WTC11 (cell line): ENCODE measurements around the gene TEAD1. TPM values are rescaled to one million over a fixed set of nuclear protein-coding genes. Genes with fewer than 3 reads are reported as not detected.

ENCODE experiments used
- ATAC-seq: fragments of 200-7000 bp; cut with Tn5 transposase; 2 replicates; pipeline ENCODE4 v1.10.0; 2021; ENCODE audit warnings: mild to moderate bottlenecking, moderate library complexity
- CTCF ChIA-PET: fragments of 300-600 bp; sonication (Branson Sonifier 250); formaldehyde crosslinking; loops from one replicate; lab custom pipeline; 2021; ENCODE audit warnings: antibody characterized with exemption; lab: Charles Lee
- POLR2A ChIA-PET: fragments of 350-600 bp; sonication (Branson Sonifier 250); formaldehyde crosslinking; loops from one replicate; lab custom pipeline; 2021; ENCODE audit warnings: antibody characterized with exemption; lab: Charles Lee
- DNase-seq: peaks from one replicate; pipeline ENCODE4 v3.0.0; 2021; ENCODE audit warnings: low spot score
- H3K27ac Mint-ChIP-seq: 2 replicates; pipeline ENCODE4 v1.8.0; 2021; ENCODE audit warnings: mixed read lengths
- H3K27me3 Mint-ChIP-seq: 2 replicates; pipeline ENCODE4 v1.8.0; 2021; ENCODE audit warnings: low read depth, mild to moderate bottlenecking, moderate library complexity, mixed read lengths
- H3K36me3 Mint-ChIP-seq: 2 replicates; pipeline ENCODE4 v1.8.0; 2021; ENCODE audit warnings: mixed read lengths
- H3K4me1 Mint-ChIP-seq: 2 replicates; pipeline ENCODE4 v1.8.0; 2022; ENCODE audit warnings: mixed read lengths
- H3K4me3 Mint-ChIP-seq: 2 replicates; pipeline ENCODE4 v1.8.0; 2021; ENCODE audit warnings: mild to moderate bottlenecking, moderate library complexity, mixed read lengths
- H3K9me3 Mint-ChIP-seq: 2 replicates; pipeline ENCODE4 v1.8.0; 2021; ENCODE audit warnings: mixed read lengths
- AR ChIP-seq: fragments of 250-450 bp; sonication (Bioruptor Pico); IDR thresholded peaks from 2 replicates; pipeline ENCODE4 v1.9.0; 2021; ENCODE audit warnings: mild to moderate bottlenecking
- CBFB ChIP-seq: sonication (generic); formaldehyde crosslinking; IDR thresholded peaks from 2 replicates; pipeline ENCODE4 v1.8.1; 2022; ENCODE audit warnings: mild to moderate bottlenecking, low read depth, missing genetic modification reagents
- ESRRA ChIP-seq: sonication (generic); formaldehyde crosslinking; IDR thresholded peaks from 2 replicates; pipeline ENCODE4 v1.8.1; 2022; ENCODE audit warnings: mild to moderate bottlenecking, missing genetic modification reagents, borderline replicate concordance
- GRHL2 ChIP-seq: fragments of 250-450 bp; sonication (Bioruptor Pico); IDR thresholded peaks from 2 replicates; pipeline ENCODE4 v1.8.0; 2022; ENCODE audit warnings: mild to moderate bottlenecking, moderate library complexity; ENCODE audit not compliant: insufficient replicate concordance, severe bottlenecking
- HMGA2 ChIP-seq: fragments of 250-450 bp; sonication (Bioruptor Pico); IDR thresholded peaks from 2 replicates; pipeline ENCODE4 v1.4.0; 2021; ENCODE audit warnings: mild to moderate bottlenecking, moderate library complexity
- IRF2 ChIP-seq: sonication (generic); formaldehyde crosslinking; IDR thresholded peaks from 2 replicates; pipeline ENCODE4 v1.8.0; 2022; ENCODE audit warnings: low read depth, missing genetic modification reagents, borderline replicate concordance
- MXD4 ChIP-seq: fragments of 250-450 bp; sonication (Bioruptor Pico); IDR thresholded peaks from 2 replicates; pipeline ENCODE4 v1.8.0; 2021; ENCODE audit warnings: mild to moderate bottlenecking, moderate library complexity, borderline replicate concordance
- NFATC4 ChIP-seq: fragments of 250-450 bp; sonication (Bioruptor Pico); IDR thresholded peaks from 2 replicates; pipeline ENCODE4 v1.9.0; 2021; ENCODE audit warnings: mild to moderate bottlenecking
- NFYB ChIP-seq: sonication (generic); formaldehyde crosslinking; conservative IDR thresholded peaks from 2 replicates; pipeline ENCODE4 v1.8.0; 2022; ENCODE audit warnings: low read depth, missing genetic modification reagents
- NR1H2 ChIP-seq: sonication (generic); formaldehyde crosslinking; IDR thresholded peaks from 2 replicates; pipeline ENCODE4 v1.9.0; 2021; ENCODE audit warnings: mild to moderate bottlenecking, moderate library complexity, missing genetic modification reagents
- OVOL2 ChIP-seq: fragments of 250-450 bp; sonication (Bioruptor Pico); IDR thresholded peaks from 2 replicates; pipeline ENCODE4 v1.9.0; 2021; ENCODE audit warnings: mild to moderate bottlenecking, borderline replicate concordance
- RELA ChIP-seq: sonication (generic); formaldehyde crosslinking; IDR thresholded peaks from 2 replicates; pipeline ENCODE4 v1.8.1; 2022; ENCODE audit warnings: missing genetic modification reagents, mild to moderate bottlenecking, borderline replicate concordance
- RORB ChIP-seq: fragments of 250-450 bp; sonication (Bioruptor Pico); IDR thresholded peaks from 2 replicates; pipeline ENCODE4 v1.9.0; 2021; ENCODE audit warnings: mild to moderate bottlenecking
- SMAD3 ChIP-seq: sonication (generic); formaldehyde crosslinking; IDR thresholded peaks from 2 replicates; pipeline ENCODE4 v1.8.0; 2022; ENCODE audit warnings: missing genetic modification reagents, mild to moderate bottlenecking, borderline replicate concordance
- SOX15 ChIP-seq: fragments of 250-450 bp; sonication (Bioruptor Pico); IDR thresholded peaks from 2 replicates; pipeline ENCODE4 v1.9.0; 2021; ENCODE audit warnings: mild to moderate bottlenecking
- TCF7 ChIP-seq: sonication (generic); formaldehyde crosslinking; IDR thresholded peaks from 2 replicates; pipeline ENCODE4 v1.8.0; 2022; ENCODE audit warnings: mild to moderate bottlenecking, low read depth, missing genetic modification reagents, moderate library complexity
- TEAD4 ChIP-seq: sonication (generic); formaldehyde crosslinking; IDR thresholded peaks from 2 replicates; pipeline ENCODE4 v1.8.0; 2022; ENCODE audit warnings: mild to moderate bottlenecking, missing genetic modification reagents
- USF1 ChIP-seq: sonication (generic); formaldehyde crosslinking; IDR thresholded peaks from 2 replicates; pipeline ENCODE4 v1.8.0; 2022; ENCODE audit warnings: mild to moderate bottlenecking, missing genetic modification reagents
- ZNF138 ChIP-seq: sonication (generic); formaldehyde crosslinking; conservative IDR thresholded peaks from 2 replicates; pipeline ENCODE4 v1.8.1; 2022; ENCODE audit warnings: mild to moderate bottlenecking, moderate library complexity, missing genetic modification reagents
- ZNF263 ChIP-seq: sonication (generic); formaldehyde crosslinking; IDR thresholded peaks from 2 replicates; pipeline ENCODE4 v1.8.1; 2022; ENCODE audit warnings: low read depth, mild to moderate bottlenecking, moderate library complexity, missing genetic modification reagents
- ZNF317 ChIP-seq: sonication (generic); formaldehyde crosslinking; IDR thresholded peaks from 2 replicates; pipeline ENCODE4 v1.8.1; 2023; ENCODE audit warnings: low read depth, mild to moderate bottlenecking, moderate library complexity, missing genetic modification reagents, borderline replicate concordance
- total RNA-seq: library from RNA; stranded (reverse); gene quantifications from 3 replicates; pipeline ENCODE4 v1.2.3, GENCODE V29; 2021
- TF ChIP-seq, protein P1 (sequence below): sonication (generic); formaldehyde crosslinking; IDR thresholded peaks from 2 replicates; pipeline ENCODE4 v1.8.1; 2022; ENCODE audit warnings: mild to moderate bottlenecking, moderate library complexity, missing genetic modification reagents
- TF ChIP-seq, protein P2 (sequence below): sonication (generic); formaldehyde crosslinking; IDR thresholded peaks from 2 replicates; pipeline ENCODE4 v1.8.1; 2022; ENCODE audit warnings: missing genetic modification reagents, borderline replicate concordance
- TF ChIP-seq, protein P3 (sequence below): sonication (generic); formaldehyde crosslinking; IDR thresholded peaks from 2 replicates; pipeline ENCODE4 v1.8.0; 2022; ENCODE audit warnings: mild to moderate bottlenecking, missing genetic modification reagents

The TEAD1 gene
- total RNA-seq, 1 experiment from 2014 or later = 79.9 TPM

DNA sequence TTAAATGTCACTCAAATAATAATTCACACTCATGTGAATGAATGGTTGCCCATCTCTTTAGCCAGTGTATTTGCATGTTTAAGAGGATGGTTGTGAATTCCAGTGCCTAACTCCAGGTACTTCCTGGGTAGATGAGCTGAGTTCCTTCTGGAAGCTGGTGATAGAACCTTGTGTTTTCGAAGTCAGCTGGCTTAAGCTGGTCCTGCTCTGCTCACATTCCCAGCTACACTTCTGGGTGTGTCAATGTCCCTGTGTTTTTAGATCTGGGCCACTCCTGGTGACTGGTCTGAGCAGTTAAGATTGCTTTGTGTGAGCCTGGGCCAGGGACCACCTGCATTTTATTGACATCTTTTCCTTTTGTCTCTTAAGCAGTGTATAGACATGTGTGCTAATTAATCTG lies 10.6 kb downstream of the TEAD1 start:
- Mint-ChIP-seq H3K4me1 (peaks cover 98% of the 10 kb centered on the region), H3K27me3 (peaks cover 33% of the 10 kb centered on the region), H3K9me3 (no peaks in the 10 kb centered on the region), H3K4me3 (peak overlapping the region; percentile 28), H3K27ac (no peak overlapping the region), H3K36me3 (peaks cover 4% of the 10 kb centered on the region; the same call in 1 of the 2 replicates)
- CTCF ChIA-PET = interaction anchor here (0.9 to 1.7 kb wide), 6 partner anchors 10 to 396 kb away, joined by 3 to 8 read pairs (median 4); no protein-coding TSS in a partner anchor
- DNase-seq (no peak), ATAC-seq (no peak)
- POLR2A ChIA-PET = interaction anchor here (0.9 kb wide), 1 partner anchor 11 kb away, joined by 4 read pairs; the partner anchor contains the start of gene TEAD1
- TF ChIP-seq OVOL2 (no peak), SOX15 (CRISPR knock-in tag) (no peak), TCF7 (no peak), GRHL2 (CRISPR knock-in tag) (no peak)
- TF ChIP-seq, protein P1, sequence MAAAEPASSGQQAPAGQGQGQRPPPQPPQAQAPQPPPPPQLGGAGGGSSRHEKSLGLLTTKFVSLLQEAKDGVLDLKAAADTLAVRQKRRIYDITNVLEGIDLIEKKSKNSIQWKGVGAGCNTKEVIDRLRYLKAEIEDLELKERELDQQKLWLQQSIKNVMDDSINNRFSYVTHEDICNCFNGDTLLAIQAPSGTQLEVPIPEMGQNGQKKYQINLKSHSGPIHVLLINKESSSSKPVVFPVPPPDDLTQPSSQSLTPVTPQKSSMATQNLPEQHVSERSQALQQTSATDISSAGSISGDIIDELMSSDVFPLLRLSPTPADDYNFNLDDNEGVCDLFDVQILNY (CRISPR knock-in tag) = no peak
- TF ChIP-seq, protein P2, sequence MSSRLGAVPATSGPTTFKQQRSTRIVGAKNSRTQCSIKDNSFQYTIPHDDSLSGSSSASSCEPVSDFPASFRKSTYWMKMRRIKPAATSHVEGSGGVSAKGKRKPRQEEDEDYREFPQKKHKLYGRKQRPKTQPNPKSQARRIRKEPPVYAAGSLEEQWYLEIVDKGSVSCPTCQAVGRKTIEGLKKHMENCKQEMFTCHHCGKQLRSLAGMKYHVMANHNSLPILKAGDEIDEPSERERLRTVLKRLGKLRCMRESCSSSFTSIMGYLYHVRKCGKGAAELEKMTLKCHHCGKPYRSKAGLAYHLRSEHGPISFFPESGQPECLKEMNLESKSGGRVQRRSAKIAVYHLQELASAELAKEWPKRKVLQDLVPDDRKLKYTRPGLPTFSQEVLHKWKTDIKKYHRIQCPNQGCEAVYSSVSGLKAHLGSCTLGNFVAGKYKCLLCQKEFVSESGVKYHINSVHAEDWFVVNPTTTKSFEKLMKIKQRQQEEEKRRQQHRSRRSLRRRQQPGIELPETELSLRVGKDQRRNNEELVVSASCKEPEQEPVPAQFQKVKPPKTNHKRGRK (CRISPR knock-in tag) = no peak
- TF ChIP-seq, protein P3, sequence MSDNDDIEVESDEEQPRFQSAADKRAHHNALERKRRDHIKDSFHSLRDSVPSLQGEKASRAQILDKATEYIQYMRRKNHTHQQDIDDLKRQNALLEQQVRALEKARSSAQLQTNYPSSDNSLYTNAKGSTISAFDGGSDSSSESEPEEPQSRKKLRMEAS = 0 out of 2 replicates have a peak, but pooled peaks have one; percentile 7

DNA sequence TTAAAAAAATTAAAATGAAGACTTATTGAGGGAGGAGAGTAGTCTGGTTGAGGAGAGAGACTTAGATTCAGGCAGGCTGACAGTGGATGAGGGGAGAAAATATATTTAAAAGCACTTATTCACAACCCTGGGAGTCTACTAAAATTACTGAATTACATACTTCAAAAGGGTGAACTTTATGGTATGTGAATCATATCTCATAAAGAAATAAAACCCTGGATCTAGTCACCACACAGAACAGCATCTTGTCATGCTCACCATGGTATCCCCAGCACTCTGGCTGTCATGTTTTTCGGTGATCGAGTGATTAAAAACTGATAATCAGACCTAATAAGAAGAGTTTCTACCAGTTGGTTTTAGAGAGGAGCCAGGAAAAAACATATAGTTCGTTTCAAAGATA lies 11.0 kb downstream of the TEAD1 start:
- ChIA-PET POLR2A (no interaction called here), CTCF (interaction anchor here (0.9 to 1.7 kb wide), 4 partner anchors 10 to 396 kb away, joined by 3 to 6 read pairs (median 4); no protein-coding TSS in a partner anchor)
- H3K9me3 Mint-ChIP-seq = no peaks in the 10 kb centered on the region
- H3K27me3 Mint-ChIP-seq = peaks cover 33% of the 10 kb centered on the region
- no peak for ATAC-seq
- no peak for DNase-seq
- H3K27ac Mint-ChIP-seq = no peak overlapping the region
- H3K36me3 Mint-ChIP-seq = peaks cover 4% of the 10 kb centered on the region; the same call in 1 of the 2 replicates
- TF ChIP-seq RORB (CRISPR knock-in tag) (no peak), ZNF138 (no peak), CBFB (no peak), AR (CRISPR knock-in tag) (no peak), MXD4 (no peak), HMGA2 (CRISPR knock-in tag) (no peak), IRF2 (no peak), NFATC4 (CRISPR knock-in tag) (no peak), TEAD4 (CRISPR knock-in tag) (no peak), ESRRA (CRISPR knock-in tag) (no peak), NR1H2 (CRISPR knock-in tag) (no peak), SMAD3 (CRISPR knock-in tag) (no peak), ZNF263 (CRISPR knock-in tag) (no peak), NFYB (CRISPR knock-in tag) (no peak), USF1 (CRISPR knock-in tag) (no peak), RELA (CRISPR knock-in tag) (no peak), ZNF317 (CRISPR knock-in tag) (no peak)
- H3K4me3 Mint-ChIP-seq = peak overlapping the region; percentile 28; the same call in 1 of the 2 replicates
- peaks cover 98% of the 10 kb centered on the region for H3K4me1 Mint-ChIP-seq
